IPS DF 4.7 (cell line): ENCODE measurements around the gene ZNF398.

Experiments
- DNase-seq: peaks from one replicate; pipeline ENCODE4 v3.0.0-alpha.2; 2013; ENCODE audit warnings: low spot score; ENCODE audit errors: extremely low read depth

Gene ZNF398

DNA sequence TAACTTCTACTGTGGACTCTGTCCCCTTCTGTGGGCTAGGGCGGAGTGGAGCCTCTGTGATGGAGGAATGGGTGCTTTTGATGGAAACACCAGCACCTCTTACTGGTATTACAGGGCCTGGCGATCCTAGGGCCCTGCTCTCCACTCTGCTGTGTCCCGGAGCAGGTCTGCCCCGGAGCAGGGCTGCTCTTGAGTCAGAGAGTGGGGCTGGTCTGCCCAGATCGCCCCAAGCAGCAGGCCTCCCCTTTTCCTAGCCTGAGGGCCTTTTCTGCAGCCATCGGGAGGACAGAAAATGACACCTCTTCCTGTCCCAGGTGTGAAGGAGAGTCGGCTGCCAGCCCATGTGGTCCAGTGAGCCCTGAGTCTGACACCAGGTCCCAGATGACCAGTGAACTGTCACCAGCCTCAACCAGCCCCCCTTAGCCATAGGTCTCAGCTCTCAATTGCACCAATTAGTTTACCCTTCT lies 49.5 kb downstream of the ZNF398 start:
- no peak for DNase-seq

DNA sequence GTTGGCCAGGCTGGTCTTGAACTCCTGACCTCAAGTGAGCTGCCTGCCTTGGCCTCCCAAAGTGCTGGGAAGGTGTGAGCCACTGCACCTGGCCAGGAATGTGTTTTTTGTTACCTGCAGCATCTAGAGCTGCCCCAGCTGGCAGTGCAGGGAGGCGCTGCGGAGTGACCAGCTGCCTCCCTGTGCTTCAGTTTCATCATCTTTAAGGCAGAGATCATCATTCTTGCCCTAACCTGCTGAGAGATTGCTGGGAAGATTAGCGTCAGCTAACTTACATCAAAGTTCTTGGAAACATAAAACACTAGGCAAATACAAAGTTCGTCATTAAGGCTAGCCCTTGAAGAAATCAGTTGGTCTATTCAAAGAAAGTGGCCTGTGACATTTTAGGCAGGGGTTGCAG lies 50.4 kb downstream of the ZNF398 start:
- DNase-seq, result no peak

DNA sequence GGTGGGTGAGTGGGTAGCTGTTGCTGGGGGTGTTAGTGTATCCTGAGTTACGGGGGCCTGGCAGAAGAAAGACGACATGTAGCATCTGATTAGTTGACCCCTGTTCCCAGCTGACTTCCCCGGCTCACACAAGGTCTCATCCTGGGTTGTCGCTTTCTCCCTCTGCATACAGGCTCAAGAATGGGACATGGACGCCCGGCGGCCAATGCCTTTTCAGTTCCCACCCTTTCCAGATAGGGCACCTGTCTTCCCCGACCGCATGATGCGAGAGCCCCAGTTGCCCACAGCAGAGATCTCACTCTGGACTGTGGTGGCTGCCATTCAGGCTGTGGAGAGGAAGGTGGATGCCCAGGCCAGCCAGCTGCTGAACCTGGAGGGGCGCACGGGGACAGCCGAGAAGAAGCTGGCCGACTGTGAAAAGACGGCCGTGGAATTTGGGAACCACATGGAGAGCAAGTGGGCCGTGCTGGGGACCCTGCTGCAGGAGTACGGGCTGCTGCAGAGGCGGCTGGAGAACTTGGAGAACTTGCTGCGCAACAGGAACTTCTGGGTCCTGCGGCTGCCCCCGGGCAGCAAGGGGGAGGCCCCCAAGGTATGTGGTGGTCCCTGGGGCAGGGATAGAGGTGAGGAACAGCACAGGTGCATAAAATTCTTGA lies 51.0 kb downstream of the ZNF398 start:
- no peak for DNase-seq

- no peak for DNase-seq
Observed at GRCh38 chr7:149199234-149199995, 52.2 kb downstream of the ZNF398 start.

DNA sequence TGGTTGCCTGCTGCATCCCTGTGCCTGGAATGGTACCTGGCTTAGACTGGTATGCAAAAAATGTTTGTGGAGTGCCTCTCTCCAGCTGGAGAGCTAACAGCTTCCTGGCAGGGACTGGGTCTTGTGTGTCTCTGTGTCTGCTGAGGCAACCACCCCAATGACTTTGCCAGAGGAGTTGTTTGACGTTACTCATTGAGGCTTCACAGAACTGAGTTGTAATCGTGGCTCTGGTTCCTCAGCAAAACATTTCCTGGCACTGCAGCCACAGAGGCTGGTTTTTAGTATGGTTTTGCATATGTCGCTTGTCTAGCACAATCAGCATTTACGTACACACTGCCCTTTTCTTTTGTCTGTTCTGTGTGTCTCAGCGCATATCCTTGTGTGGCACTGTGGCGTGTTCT lies 55.6 kb downstream of the ZNF398 start:
- no peak for DNase-seq

GRCh38 chr7:149205690-149206381 lies 58.6 kb downstream of the ZNF398 start:
- DNase-seq, result no peak

GRCh38 chr7:149207324-149208035 lies 60.2 kb downstream of the ZNF398 start:
- no peak for DNase-seq

DNA sequence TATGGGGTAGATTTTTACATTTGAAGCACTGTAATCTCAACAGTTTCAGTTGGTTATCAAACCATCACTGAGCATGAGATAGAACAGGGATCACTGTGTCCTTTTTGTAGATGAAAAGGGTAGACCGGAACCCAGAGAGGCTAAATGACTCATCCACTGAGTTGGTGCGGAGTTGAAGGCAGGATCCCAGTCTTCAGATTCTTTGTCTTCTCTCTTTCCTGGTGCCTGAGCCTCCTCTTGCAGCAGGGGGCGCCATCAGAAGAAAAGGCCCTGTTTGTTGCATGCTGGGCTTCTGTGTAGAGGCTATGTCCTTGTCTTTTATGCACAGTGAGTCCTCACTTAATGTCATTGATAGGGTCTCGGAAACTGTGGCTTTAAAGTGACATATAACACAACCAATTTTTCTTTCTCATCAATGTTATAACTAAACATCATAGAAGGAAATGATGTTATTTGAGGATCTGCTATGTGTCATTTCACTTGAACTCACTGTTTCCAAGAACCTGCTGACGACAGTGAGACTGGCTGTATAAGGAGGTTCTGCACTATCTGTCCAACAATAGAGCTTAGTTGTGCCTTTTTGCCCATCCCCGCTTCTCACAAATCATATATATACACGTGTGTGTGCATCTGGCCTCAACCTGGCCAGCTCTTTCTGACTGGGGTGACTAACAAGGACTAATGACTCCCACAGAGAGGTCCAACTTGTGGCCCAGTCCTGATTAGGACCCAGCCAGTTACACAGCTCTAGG lies 62.4 kb downstream of the ZNF398 start:
- peak; percentile 33 for DNase-seq

DNA sequence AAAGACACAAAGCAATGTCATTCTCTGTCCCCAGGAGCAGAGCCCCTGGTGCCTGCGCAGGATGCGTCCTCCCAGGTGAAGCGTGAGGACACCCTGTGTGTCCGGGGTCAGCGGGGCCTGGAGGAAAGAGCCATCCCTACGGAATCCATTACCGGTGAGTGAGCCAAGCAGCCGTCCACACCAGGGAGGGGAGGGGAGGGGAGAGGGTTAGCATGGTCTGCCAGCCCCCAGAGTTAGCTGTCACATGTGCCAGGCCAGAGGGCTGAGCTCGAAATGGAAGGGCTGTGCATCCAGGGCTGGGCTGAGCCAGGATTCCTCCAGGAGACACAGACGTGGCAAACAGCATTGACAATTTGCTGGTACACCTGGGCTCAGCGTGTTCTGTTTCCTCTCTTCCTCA lies 63.3 kb downstream of the ZNF398 start:
- DNase-seq, result no peak

GRCh38 chr7:149214020-149214720 lies 66.9 kb downstream of the ZNF398 start:
- no peak for DNase-seq

DNA sequence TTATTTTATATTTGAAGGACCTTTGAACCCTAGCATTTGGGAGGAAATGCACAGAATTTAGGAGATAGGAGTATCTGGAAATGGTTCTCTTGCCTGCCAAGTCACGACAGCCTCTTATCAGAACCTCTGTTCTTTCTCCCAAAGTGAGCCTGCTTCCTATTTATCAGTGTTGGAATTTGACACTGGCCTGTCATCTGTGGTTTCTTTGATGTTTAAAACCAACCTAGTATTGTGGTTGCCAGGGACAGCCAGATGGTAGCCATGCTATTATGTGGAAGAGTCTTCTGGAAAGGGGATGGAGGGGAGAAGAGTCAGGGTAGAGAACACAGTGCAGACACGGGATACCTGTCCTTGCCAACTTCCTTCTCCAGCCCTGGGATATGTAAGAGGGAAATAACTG lies 69.1 kb downstream of the ZNF398 start:
- no peak for DNase-seq

- DNase-seq, result no peak
Observed at GRCh38 chr7:149217570-149217969, 70.3 kb downstream of the ZNF398 start.

DNA sequence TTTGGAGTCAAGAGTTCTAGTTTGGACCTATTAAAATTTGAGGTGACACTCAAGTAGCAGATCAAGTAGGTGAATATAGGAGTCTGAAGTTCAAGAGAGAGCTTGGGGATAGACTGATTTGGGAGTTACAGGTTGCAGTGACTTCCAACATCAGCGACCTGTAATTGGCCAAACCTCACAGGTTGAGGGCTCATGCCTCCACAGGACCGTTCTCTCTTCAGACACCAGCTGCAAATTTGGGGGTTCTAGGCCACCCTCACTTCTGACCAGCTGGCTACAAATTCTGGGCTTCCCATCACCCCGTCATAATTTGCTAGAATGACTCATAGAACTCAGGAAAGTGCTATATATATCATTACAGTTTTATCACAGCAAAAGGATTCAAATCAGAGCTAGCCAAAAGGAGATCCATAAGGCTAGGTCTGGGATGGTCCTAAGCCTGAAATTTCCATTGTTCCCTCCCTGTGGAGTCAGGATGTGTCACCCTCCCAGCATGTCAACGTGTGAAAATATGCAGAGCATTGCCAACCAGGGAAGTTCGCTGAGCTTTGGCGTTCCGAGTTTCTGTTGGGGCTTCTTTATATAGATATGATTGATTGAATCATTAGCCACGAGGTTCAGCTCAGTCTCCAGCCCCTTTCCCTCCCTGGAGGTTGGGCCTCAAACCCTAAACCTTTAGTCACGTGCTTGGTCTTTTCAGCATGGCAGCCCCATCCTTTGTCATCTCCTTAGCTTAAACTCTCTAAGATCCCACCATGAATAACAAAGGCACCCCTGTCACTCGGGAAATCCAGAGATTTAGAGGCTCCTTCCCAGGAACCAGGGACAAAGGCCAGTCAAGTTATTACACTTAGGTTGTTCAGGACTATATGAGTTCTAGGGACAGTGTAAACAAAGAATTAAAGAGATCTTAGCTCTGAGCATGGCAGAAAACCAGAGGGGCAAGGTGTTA lies 71.5 kb downstream of the ZNF398 start:
- DNase-seq, result no peak

DNA sequence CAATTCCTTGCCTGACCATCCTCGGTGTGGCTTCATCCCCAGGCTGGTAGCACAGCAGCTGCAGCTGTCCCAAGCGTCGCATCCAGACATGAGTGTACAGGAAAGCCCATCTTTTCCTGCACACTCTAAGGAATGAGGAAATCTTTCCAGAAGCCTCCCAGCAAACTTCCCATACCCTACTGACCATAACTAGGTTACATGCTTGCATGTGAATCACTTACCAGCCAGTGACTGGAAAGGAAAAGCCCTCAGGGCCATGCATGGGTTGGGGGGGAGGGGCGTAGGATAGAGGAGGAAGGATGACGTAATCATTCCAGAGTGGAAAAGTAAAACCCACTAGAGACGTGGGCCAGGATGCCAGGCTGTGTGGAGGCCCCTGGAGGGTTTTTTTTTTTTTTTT lies 73.3 kb downstream of the ZNF398 start:
- DNase-seq, result no peak

DNA sequence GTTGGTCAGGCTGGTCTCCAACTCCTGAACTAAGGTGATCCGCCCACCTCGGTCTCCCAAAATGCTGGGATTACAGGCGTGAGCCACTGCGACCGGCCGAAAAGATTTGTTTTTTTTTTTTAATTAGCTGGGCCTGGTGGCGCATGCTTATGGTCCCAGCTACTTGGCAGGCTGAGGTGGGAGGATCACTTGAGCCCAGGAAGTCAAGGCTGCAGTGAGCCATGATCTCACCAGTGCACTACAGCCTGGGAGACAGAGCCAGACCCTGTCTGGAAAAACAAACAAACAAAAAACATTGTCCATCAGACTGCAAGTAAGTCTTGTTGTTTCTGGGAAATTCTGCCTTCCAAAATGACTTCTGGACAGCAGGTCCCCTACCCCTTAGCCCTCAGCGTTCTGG lies 75.9 kb downstream of the ZNF398 start:
- no peak for DNase-seq

DNA sequence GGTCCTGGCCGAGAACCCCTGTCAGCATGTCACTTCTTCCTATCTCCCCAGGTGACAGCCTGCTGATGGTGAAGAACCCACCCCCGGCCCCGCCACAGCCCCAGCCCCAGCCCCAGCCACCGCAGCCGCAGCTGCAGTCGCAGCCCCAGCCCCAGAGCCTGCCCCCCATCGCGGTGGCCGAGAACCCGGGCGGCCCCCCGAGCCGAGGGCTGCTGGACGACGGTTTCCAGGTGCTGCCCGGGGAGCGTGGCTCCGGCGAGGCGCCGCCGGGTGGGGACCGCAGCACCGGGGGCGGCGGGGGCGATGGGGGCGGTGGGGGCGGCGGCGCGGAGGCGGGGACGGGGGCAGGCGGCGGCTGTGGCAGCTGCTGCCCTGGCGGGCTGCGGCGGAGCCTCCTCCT lies 76.5 kb downstream of the ZNF398 start:
- no peak for DNase-seq

DNA sequence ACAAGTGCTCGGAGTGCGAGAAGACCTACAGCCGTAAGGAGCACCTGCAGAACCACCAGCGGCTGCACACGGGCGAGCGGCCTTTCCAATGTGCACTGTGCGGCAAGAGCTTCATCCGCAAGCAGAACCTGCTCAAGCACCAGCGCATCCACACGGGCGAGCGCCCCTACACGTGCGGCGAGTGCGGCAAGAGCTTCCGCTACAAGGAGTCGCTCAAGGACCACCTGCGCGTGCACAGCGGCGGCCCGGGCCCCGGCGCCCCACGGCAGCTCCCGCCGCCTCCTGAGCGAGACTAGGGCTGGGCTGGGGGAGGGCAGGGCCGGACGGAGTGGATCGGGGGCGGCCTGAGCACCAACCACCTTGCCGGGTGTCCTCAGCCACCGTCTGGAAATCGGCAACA lies 77.1 kb downstream of the ZNF398 start:
- DNase-seq, result no peak

DNA sequence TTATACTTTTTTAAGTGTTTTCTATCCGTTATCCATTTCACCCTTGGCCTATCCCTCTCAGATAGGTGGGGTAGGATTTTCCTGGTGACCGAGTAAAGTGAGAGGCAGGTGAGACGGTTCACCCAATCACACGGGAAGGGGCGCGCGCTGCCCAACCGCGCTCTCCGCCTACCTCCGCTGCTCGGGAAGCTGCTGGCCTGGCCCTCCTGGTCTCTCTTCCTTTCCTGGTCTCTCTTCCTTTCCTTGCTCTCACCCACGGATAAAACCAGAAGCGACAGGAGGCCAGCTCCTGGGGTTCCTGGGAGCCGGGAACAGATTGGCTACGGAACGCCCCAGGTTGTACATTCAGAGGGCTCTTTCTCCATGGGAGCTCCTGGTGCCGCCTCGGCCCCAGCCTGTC lies 77.9 kb downstream of the ZNF398 start:
- no peak for DNase-seq

DNA sequence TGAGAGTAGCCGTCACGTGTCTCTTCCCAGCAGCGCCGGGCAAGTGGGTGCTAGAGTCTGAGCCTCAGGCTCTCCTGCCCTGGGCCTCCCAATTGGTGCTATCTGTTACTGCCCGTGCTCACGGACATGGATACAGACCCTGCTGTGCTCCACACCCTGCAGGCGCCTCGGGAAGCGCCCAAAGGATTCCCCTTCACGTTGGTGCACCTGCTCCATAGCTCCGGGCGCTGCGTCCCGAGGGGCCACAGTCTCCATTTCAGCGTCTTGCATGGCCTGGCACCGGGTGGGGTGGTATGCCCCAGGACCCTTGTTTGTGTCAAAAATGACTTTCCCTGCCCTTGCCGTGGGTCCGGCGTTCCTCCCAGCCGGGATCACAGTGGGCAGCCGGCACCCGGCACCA lies 78.4 kb downstream of the ZNF398 start:
- no peak for DNase-seq
